PFSK-1 (cell line): ENCODE results near the gene SELENON.

Experiments used
- POLR2AphosphoS5 ChIP-seq: IDR thresholded peaks from 2 replicates; pipeline ENCODE4 v1.6.1; 2012; ENCODE audit warnings: low read depth, mild to moderate bottlenecking, control low read depth, low read length, moderate library complexity
- REST ChIP-seq, 2 experiments: IDR thresholded peaks; 2 replicates each; pipeline versions ENCODE4 v1.6.1 to v1.8.0; 2011 to 2012; ENCODE audit warnings: low read depth in 2 of 2, low read length in 2 of 2, control low read depth in 1 of 2, inconsistent platforms in 1 of 2, mild to moderate bottlenecking in 1 of 2, moderate library complexity in 1 of 2; ENCODE audit not compliant: insufficient read depth in 1 of 2
- SIN3A ChIP-seq: IDR thresholded peaks from 2 replicates; pipeline ENCODE4 v1.6.1; 2012; ENCODE audit warnings: mild to moderate bottlenecking, low read length, moderate library complexity, borderline replicate concordance; ENCODE audit not compliant: insufficient read depth
- TAF1 ChIP-seq: IDR thresholded peaks from 2 replicates; pipeline ENCODE4 v1.6.1; 2012; ENCODE audit warnings: low read length, control low read depth, borderline replicate concordance; ENCODE audit not compliant: insufficient read depth

DNA sequence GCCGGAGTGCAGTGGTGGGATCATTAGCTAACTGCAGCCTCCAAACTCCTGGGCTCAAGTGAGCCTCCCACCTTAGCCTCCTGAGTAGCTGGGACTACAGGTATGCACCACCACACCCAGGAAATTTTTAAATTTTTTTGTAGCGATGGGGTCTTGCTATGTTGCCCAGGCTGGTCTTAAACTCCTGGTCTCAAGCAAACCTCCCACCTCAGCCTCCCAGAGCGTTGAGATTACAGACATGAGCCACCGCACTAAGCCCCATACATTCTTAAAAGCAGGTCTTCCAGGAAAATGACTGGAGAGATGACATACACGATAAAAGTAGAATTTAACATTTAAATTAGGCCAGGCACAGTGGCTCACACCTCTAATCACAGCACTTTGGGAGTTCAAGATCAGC lies 33.2 kb downstream of the SELENON start:
- no peak for TF ChIP-seq POLR2AphosphoS5
- TF ChIP-seq TAF1 = no peak
- no peak for TF ChIP-seq SIN3A
- TF ChIP-seq REST (IDR thresholded peaks at IDR 0.05; ENCODE audit: insufficient read depth in 1 of 2, low read depth in 2 of 2, low read length in 2 of 2) = no peak
